Nephron progenitor cell (in vitro differentiated cells): ENCODE results near the gene UBD.

ENCODE experiments used
- DNase-seq: peaks from one replicate; pipeline ENCODE4 v3.0.0; 2021
- H3K27ac Mint-ChIP-seq: 2 replicates; pipeline ENCODE4 v1.8.0; 2021; ENCODE audit warnings: mild to moderate bottlenecking, moderate library complexity, mixed read lengths
- H3K27me3 Mint-ChIP-seq: 2 replicates; pipeline ENCODE4 v1.8.0; 2021; ENCODE audit warnings: mild to moderate bottlenecking, low read depth, mixed read lengths; ENCODE audit not compliant: poor library complexity
- H3K36me3 Mint-ChIP-seq: 2 replicates; pipeline ENCODE4 v1.8.0; 2021; ENCODE audit warnings: low read depth, mixed read lengths
- H3K4me1 Mint-ChIP-seq: 2 replicates; pipeline ENCODE4 v1.8.0; 2021; ENCODE audit warnings: mixed read lengths
- H3K4me3 Mint-ChIP-seq: 2 replicates; pipeline ENCODE4 v1.8.0; 2021; ENCODE audit warnings: mild to moderate bottlenecking, moderate library complexity, mixed read lengths
- H3K9me3 Mint-ChIP-seq: 2 replicates; pipeline ENCODE4 v1.8.0; 2021; ENCODE audit warnings: mild to moderate bottlenecking, moderate library complexity, mixed read lengths
- CTCF ChIP-seq: fragments of 200-600 bp; sonication (generic); IDR thresholded peaks from 2 replicates; pipeline ENCODE4 v1.5.0; 2021; ENCODE audit warnings: antibody characterized with exemption

UBD gene

GRCh38 chr6:29567541-29567940, 8.0 kb upstream of the UBD start:
- no peak for TF ChIP-seq CTCF
- no peaks in the 10 kb centered on the region for H3K9me3 Mint-ChIP-seq
- no peaks in the 10 kb centered on the region for H3K36me3 Mint-ChIP-seq
- no peak overlapping the region for H3K4me3 Mint-ChIP-seq
- no peak overlapping the region for H3K27ac Mint-ChIP-seq
- H3K27me3 Mint-ChIP-seq, result peaks cover 42% of the 10 kb centered on the region
- H3K4me1 Mint-ChIP-seq, result no peaks in the 10 kb centered on the region
- DNase-seq, result no peak

- Mint-ChIP-seq H3K27me3 (peaks cover 36% of the 10 kb centered on the region), H3K4me1 (peaks cover 2% of the 10 kb centered on the region), H3K9me3 (no peaks in the 10 kb centered on the region), H3K4me3 (no peak overlapping the region), H3K27ac (no peak overlapping the region), H3K36me3 (no peaks in the 10 kb centered on the region)
- no peak for DNase-seq
- TF ChIP-seq CTCF, result no peak
Observed at GRCh38 chr6:29566856-29567255, 7.3 kb upstream of the UBD start.

GRCh38 chr6:29564875-29565274, 5.3 kb upstream of the UBD start:
- H3K27ac Mint-ChIP-seq, result no peak overlapping the region
- no peaks in the 10 kb centered on the region for H3K36me3 Mint-ChIP-seq
- DNase-seq, result no peak
- no peak overlapping the region for H3K4me3 Mint-ChIP-seq
- peaks cover 8% of the 10 kb centered on the region for H3K4me1 Mint-ChIP-seq
- H3K9me3 Mint-ChIP-seq, result no peaks in the 10 kb centered on the region
- TF ChIP-seq CTCF, result no peak
- peaks cover 28% of the 10 kb centered on the region for H3K27me3 Mint-ChIP-seq

GRCh38 chr6:29563435-29563965, 4.0 kb upstream of the UBD start:
- Mint-ChIP-seq H3K4me1 (peaks cover 8% of the 10 kb centered on the region), H3K36me3 (no peaks in the 10 kb centered on the region), H3K9me3 (no peaks in the 10 kb centered on the region), H3K4me3 (no peak overlapping the region), H3K27me3 (peaks cover 19% of the 10 kb centered on the region), H3K27ac (no peak overlapping the region)
- TF ChIP-seq CTCF, result no peak
- no peak for DNase-seq

GRCh38 chr6:29561606-29562181, 2.2 kb upstream of the UBD start:
- DNase-seq, result no peak
- H3K36me3 Mint-ChIP-seq, result no peaks in the 10 kb centered on the region
- H3K27ac Mint-ChIP-seq, result no peak overlapping the region
- H3K4me3 Mint-ChIP-seq, result no peak overlapping the region
- peaks cover 8% of the 10 kb centered on the region for H3K4me1 Mint-ChIP-seq
- TF ChIP-seq CTCF, result no peak
- peaks cover 25% of the 10 kb centered on the region for H3K27me3 Mint-ChIP-seq
- no peaks in the 10 kb centered on the region for H3K9me3 Mint-ChIP-seq

GRCh38 chr6:29561091-29561490, 1.6 kb upstream of the UBD start:
- H3K9me3 Mint-ChIP-seq, result peaks cover 3% of the 10 kb centered on the region
- H3K4me3 Mint-ChIP-seq, result no peak overlapping the region
- DNase-seq, result no peak
- H3K4me1 Mint-ChIP-seq, result peaks cover 8% of the 10 kb centered on the region
- TF ChIP-seq CTCF, result no peak
- H3K36me3 Mint-ChIP-seq, result no peaks in the 10 kb centered on the region
- H3K27ac Mint-ChIP-seq, result no peak overlapping the region
- peaks cover 28% of the 10 kb centered on the region for H3K27me3 Mint-ChIP-seq
